Activated CD4-positive, alpha-beta T cell treated with anti-CD3 and anti-CD28 coated beads, Interleukin-2, amount 50 U/mL, for 4 hours (primary cell): ENCODE measurements around the gene PLEKHA6.

Experiments used
- DNase-seq, 2 experiments: peaks; one replicate each; pipeline ENCODE4 v3.0.0-alpha.2; 2020

PLEKHA6 gene

GRCh38 chr1:204280099-204280961 lies 79.4 kb downstream of the PLEKHA6 start:
- DNase-seq = no peak

DNA sequence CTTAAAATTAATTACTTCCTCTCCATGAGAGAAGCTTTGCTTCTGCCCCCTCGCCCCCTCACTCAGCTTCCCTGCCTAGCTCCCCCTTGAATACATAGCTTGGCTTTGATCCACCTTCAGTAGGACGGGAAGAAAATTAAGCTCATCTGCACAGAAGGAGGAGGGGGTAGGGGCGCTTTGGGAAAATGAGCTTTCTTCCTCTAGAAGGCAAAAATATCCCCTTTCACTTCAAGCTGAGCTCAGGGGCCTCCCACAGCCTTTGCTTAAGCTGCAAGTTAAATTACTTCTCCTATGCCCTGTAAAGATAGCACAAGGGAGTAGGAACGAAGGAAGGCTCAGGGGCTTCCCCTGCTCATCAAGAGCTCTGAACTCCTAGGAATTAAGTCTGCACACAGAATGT lies 80.8 kb downstream of the PLEKHA6 start:
- no peak for DNase-seq

DNA sequence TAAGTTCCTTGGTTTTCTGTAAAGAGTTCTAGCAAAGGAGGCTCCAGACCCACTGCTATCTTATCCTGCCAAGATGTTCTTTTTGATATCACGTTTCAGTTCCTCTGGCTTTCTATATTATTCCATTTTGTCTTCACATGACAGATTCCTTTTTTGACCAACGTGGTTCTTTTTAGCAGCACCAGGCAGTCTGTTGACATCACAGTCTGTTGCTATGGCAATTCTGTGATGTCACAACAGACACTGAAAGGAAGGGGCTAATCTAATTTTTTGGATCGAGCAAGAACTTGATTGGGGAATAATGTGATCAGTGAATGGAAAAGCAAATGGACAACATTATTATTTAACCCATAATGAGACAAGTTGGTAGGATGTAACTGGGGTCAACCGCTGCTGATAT lies 81.5 kb downstream of the PLEKHA6 start:
- DNase-seq = no peak

DNA sequence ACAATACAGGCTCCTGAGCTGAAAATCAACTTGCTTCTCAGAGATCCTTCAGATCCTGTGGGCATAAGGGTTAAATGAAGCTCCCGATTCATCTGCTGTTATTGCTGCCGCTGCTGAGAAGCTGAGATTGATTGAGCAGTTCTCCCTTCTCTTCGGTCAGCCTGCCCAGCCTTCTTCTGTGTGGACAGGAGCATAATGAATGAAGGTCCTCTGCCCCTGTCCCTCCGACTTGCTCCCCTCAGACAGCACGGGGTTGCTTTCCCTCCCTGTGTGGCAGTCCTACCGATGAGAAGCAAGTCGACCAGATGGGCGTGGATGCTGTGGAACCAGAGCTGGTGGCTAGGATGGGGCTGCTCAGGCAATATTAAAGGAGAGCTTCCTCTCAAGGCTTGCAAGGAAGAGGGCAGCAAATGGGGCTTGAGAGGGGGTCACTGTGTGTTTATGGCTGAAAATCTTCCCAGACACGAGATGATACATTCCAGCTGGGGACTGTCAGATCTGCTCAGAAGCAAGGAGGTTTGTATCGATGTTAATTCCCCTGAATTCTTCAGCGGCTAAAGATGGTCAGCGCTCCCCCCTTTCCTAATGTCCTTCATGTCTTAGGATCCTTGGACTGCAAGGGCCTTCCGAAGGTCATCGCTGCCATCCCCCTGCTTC lies 82.0 kb downstream of the PLEKHA6 start:
- DNase-seq = no peak

- no peak for DNase-seq
Observed at GRCh38 chr1:204275695-204276370, 83.9 kb downstream of the PLEKHA6 start.

GRCh38 chr1:204274446-204274845 lies 85.3 kb downstream of the PLEKHA6 start:
- DNase-seq = no peak

- no peak for DNase-seq
Observed at GRCh38 chr1:204272505-204272904, 87.2 kb downstream of the PLEKHA6 start.

DNA sequence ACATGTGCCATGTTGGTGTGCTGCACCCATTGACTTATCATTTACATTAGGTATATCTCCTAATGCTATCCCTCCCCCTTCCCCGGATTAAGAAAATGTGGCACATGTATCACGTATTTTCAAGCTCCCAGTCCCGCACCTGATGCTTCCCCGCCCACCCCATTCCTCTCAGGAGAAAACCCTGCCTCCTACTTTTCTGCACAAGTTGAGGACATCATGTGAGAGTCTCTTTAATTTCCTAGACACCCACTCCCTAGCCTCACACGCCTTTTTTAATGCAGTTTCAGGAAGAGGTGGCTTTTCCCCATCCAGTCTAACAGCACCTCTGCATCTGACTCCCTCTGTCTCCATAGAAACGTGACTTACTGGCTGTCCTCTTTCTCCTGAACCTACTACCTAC lies 87.8 kb downstream of the PLEKHA6 start:
- no peak for DNase-seq

DNA sequence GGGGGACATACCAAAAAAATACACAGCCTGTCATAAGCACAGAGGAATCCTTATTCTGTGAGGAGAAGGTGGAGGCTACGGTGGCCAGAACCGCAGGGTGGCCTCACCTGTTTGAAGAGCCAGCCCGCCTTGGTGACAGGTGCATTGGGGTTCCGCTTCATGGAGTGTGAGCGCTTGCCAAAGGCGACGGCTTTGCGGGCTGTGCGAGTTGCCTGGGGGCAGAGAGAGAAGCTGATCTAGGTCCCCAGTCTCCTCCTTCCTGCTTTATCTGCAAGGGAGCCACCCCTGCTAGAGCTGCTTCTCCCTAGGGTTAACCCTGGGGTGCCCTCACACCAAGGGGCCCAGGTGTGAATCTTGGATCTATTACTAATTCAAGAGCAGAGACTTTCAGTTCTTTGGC lies 91.6 kb downstream of the PLEKHA6 start:
- no peak for DNase-seq

DNA sequence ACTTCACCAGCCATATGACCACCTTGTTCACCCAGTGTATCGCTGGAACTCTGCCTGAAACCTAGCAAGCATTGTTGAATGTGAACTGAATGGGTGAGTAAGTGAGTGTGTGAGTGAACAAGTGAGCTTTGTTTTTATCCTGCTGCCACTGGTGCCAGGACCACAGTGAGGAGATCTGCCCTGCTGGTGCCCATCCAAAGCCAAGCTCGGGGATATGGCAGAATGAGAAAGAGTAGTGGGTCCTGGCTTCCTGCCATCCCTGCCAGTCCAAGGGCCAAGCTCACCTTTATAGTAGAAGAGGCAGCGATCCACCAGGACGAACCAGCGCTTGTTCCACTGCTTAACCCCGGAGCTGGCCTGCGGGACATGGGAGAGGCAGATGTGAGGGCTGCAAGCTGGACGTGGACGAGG lies 92.5 kb downstream of the PLEKHA6 start:
- DNase-seq = no peak

GRCh38 chr1:204266504-204267034 lies 93.2 kb downstream of the PLEKHA6 start:
- no peak for DNase-seq

DNA sequence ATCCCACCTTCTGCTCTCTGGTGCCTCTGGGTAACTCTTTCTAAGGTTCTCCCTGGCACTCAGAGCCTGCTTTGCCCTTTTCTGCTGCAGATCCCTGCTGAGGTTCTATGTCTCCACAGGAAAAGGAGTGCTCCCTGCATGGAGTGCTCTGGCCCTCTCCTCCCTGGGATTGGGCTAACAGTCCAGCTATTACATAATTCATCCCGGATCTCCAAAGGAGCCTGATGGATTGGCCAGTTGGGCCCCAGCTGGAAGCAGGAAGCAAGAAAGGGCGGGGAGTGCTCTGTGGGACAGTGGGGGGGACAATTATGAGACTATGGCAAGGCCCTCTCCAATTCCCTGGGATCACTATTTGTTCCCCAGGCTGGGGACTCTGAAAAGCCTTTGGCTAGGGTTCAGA lies 94.1 kb downstream of the PLEKHA6 start:
- DNase-seq = no peak

- DNase-seq = no peak
Observed at GRCh38 chr1:204264805-204265204, 94.9 kb downstream of the PLEKHA6 start.

GRCh38 chr1:204263254-204263910 lies 96.3 kb downstream of the PLEKHA6 start:
- DNase-seq = no peak

GRCh38 chr1:204262506-204263253 lies 97.0 kb downstream of the PLEKHA6 start:
- DNase-seq = no peak

- no peak for DNase-seq
Observed at GRCh38 chr1:204261746-204262505, 97.8 kb downstream of the PLEKHA6 start.

- DNase-seq = no peak
Observed at GRCh38 chr1:204261266-204261665, 98.5 kb downstream of the PLEKHA6 start.

DNA sequence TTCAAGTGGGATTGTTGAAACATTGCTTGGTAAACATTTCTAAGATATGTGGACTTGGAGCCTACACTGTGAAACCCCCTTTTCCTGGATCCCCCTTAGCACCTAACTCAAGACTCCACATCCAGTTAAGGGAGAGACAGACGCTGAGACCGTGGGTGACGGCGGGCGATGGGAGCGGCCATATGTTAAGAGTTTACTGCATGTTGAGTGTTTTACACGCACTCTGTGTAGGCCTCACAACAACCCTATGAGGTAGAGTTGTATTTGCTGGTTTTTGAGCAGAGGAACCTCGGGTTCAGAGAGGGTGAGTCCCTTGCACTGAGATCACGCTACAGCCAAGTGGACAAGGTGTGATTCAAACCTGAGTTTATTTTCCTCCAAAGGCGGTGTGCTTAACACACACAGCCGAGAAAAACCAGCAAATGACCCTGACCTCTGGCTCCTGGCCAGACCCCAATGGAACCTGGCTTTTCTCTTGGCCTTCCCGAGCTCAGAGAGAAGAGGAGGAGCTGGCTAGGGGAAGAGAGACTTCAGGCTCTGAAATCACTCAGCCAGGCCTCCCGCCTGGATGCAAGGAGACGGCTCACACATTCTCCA lies 99.0 kb downstream of the PLEKHA6 start:
- DNase-seq = no peak

- DNase-seq = no peak
Observed at GRCh38 chr1:204259782-204260181, 99.9 kb downstream of the PLEKHA6 start.

DNA sequence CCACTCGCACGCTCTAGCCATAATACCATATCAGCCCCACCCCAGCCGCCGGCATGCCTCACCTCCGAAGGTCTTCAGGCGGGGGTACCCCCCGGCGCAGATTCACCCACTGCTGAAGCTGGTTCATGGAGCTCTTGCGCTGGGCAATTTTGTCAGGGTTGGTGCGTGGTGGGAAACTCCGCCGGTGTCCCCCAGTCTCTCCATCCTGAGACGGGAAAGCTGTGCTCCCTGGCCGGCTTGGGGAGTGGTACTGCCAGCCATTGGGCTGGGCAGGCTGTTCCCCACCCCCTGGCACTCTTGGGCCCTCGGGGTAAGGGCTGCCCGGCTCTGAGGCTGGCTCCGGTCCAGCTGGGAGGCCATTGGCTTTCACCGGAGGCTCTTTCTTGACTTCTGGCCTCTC lies 100.5 kb downstream of the PLEKHA6 start:
- no peak for DNase-seq
